Measurements from ENCODE around the gene MCIDAS. TPM values are rescaled to one million over a fixed set of nuclear protein-coding genes. Genes with fewer than 3 reads are reported as not detected.
A peak's percentile ranks its signal among the peaks of the same experiment; 100 is the strongest.

The MCIDAS gene
- total RNA-seq, 6 experiments from 2014 or later: not detected

DNA sequence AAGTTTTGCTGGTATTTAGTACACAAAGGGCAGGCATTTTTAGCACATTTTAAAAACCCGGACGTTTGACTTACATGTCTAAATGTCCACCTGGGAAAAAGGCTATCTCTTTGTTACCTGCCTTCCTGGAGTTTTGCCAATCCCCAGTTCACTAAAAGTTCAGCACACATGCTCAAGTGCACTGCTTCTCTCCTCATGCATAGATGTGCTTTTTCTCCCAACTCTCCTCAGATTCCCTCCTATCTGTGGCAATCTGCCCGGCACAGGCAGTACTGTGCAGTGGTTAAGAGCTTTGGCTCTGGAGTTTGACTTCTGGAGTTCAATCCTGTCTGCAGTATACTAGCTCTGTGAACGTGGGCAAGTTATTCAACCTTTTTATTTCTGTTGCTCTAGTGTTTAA lies 14.6 kb upstream of the MCIDAS start:
- TF ChIP-seq, protein P1, sequence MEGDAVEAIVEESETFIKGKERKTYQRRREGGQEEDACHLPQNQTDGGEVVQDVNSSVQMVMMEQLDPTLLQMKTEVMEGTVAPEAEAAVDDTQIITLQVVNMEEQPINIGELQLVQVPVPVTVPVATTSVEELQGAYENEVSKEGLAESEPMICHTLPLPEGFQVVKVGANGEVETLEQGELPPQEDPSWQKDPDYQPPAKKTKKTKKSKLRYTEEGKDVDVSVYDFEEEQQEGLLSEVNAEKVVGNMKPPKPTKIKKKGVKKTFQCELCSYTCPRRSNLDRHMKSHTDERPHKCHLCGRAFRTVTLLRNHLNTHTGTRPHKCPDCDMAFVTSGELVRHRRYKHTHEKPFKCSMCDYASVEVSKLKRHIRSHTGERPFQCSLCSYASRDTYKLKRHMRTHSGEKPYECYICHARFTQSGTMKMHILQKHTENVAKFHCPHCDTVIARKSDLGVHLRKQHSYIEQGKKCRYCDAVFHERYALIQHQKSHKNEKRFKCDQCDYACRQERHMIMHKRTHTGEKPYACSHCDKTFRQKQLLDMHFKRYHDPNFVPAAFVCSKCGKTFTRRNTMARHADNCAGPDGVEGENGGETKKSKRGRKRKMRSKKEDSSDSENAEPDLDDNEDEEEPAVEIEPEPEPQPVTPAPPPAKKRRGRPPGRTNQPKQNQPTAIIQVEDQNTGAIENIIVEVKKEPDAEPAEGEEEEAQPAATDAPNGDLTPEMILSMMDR (IDR thresholded peaks at IDR 0.05): no peak
- Mint-ChIP-seq H3K36me3 (ENCODE audit: low read depth) (no peaks in the 10 kb centered on the region), H3K27ac (no peak overlapping the region), H3K4me1 (ENCODE audit: low read depth) (no peaks in the 10 kb centered on the region), H3K27me3 (ENCODE audit: insufficient read depth) (peaks cover 19% of the 10 kb centered on the region), H3K4me3 (no peak overlapping the region), H3K9me3 (no peaks in the 10 kb centered on the region)
- no peak for DNase-seq

DNA sequence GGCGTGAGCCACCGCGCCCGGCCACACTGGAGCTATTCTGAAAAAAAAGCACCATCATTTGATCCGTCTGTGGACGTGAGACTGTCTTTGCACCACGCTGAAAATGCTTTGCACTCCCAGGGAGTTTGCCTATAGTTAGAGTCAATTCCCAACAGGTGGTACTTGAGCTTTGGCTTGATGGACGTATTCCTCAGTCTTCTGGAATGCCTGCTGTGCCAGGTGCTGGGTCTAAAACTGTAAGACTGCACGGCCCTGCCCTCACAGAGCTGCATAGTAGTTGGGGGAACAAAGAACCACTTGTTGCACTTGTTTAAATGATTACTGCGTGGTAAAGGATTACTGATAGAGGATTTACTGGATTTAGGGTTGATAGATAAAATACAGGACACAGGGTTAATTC lies 9.7 kb upstream of the MCIDAS start:
- H3K27ac Mint-ChIP-seq: no peak overlapping the region
- no peaks in the 10 kb centered on the region for H3K36me3 Mint-ChIP-seq (ENCODE audit: low read depth)
- TF ChIP-seq, protein P1 (IDR thresholded peaks at IDR 0.05): no peak
- peaks cover 13% of the 10 kb centered on the region for H3K27me3 Mint-ChIP-seq (ENCODE audit: insufficient read depth)
- no peak for DNase-seq
- no peaks in the 10 kb centered on the region; the same call in 1 of the 2 replicates for H3K9me3 Mint-ChIP-seq
- H3K4me1 Mint-ChIP-seq (ENCODE audit: low read depth): peaks cover 20% of the 10 kb centered on the region
- no peak overlapping the region for H3K4me3 Mint-ChIP-seq

DNA sequence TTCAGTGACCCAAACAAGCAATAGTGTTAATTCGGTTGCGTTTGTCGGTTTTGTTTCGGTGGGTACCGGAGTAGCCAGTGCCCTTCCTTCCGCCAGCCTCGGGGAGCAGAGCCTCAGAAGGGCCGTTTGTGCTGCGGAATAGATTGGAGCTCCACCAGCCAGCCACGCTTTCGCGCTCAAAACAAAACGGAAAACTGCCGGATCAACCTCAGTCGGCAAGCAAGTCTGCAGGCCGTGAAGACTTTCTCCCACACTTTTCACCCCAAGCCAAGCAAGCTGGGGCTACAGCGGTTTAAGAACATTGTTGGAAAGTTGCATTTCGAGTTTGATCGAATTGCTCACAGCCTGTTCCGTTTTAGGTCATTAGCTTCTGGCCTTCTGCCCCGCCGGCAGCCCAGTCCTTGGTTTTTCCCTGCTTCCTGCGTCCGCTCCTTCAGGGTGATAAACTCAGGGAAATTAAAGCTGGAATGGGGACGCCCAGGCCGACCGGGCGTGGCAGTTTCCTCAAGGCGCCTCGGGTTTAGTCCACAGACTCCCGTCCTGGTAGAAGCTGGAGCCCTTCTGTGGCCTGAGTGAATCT lies 7.1 kb upstream of the MCIDAS start:
- Mint-ChIP-seq H3K27me3 (ENCODE audit: insufficient read depth) (peaks cover 30% of the 10 kb centered on the region), H3K4me3 (peak overlapping the region; percentile 90), H3K4me1 (ENCODE audit: low read depth) (peaks cover 31% of the 10 kb centered on the region), H3K27ac (0 out of 2 replicates have a peak overlapping the region, but pooled peaks have one; percentile 4), H3K36me3 (ENCODE audit: low read depth) (no peaks in the 10 kb centered on the region), H3K9me3 (no peaks in the 10 kb centered on the region; the same call in 1 of the 2 replicates)
- DNase-seq: peak; percentile 12
- TF ChIP-seq, protein P1 (IDR thresholded peaks at IDR 0.05): no peak

DNA sequence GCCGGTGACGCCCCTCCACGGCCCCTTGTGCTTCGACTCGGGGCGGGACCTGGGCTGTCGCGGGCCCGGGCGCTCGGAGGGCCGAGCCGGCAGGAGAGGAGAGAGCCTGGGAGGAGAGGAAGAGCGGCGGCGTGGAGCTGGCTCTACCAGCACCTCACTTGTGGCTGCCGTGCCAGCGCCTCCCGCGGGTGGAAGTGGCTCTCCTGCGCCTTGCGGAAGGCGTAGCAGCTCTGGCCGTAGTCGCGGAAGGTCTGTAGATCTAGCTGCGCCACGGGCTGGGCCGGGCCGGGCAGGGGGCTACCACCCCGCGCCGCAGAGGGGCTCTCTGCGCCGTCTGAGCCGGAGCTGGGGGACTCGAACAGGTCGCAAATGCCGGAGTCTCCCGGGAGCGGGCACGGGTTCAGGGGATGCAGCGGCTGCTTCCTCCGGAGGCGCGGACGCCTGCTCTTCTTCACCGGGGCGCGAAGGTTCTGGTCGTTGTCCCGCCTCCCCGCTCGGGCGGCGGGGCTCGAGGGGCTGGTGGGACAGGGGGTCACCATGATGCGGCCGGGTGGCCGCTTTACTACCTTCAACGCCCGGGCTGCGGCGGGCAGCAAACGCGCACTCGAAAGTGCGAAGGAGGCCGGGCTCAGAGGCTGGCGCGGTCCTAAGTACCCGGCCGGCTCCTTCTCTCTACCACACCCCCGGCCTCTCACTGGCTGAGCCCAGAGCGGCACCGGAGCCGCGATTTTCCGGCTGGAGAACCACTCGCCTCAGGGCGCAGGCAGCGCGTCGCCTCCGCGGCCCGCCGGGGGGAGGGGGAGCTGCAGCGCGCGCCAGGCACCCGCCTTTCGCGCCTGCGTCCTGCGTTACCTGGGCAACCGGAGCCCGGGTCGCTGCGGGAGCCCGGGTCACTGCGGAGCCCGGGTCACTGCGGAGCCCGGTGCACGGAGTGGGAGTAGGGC lies 6.1 kb upstream of the MCIDAS start, which contains the start of gene CCNO:
TSS of gene CCNO (minus strand) at position 624 of the 944 bp plus-strand sequence. CDS start at position 539, 85 bp downstream.
- Mint-ChIP-seq H3K27me3 (ENCODE audit: insufficient read depth) (peaks cover 39% of the 10 kb centered on the region), H3K9me3 (no peaks in the 10 kb centered on the region; the same call in 1 of the 2 replicates)

DNA sequence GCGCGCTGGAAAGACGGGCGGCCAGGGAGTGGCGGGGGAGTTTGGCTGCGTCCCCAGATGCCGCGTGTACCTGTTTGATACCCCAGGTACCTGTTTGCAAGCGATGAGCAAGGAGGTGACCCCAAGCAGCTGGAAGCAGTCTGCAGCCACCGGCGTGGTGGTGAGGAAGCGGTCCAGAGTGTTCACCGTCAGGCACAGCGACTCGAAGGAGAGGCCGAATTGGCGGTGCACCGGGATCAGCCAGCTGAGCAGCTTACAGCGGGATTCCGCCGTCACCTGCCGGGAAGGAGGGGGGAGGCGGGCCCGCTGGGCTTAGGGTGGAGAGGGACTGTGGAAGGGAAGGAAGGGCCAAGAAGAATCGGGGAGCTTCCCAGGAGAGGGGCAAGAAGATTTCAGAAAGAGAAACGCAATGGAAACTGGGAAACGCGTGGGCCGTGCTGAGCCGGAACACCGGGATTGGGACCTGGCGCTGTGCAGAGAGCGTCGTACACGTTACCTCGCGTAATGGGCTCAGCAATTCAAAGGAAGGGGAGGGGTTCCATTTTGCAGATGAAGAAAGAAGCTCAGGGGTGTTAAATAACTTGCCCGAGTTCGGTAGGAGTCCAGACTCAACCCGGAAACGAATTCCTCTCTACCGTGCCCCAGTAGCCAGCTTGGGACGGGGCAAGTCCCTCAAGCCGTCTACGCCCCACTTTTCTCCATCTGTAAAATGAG lies 5.3 kb upstream of the MCIDAS start:
- DNase-seq: no peak
- peaks cover 48% of the 10 kb centered on the region for H3K27me3 Mint-ChIP-seq (ENCODE audit: insufficient read depth)
- peaks cover 37% of the 10 kb centered on the region for H3K4me1 Mint-ChIP-seq (ENCODE audit: low read depth)
- peak overlapping the region; percentile 90 for H3K4me3 Mint-ChIP-seq
- H3K27ac Mint-ChIP-seq: no peak overlapping the region
- TF ChIP-seq, protein P1 (IDR thresholded peaks at IDR 0.05): no peak
- H3K36me3 Mint-ChIP-seq (ENCODE audit: low read depth): no peaks in the 10 kb centered on the region
- no peaks in the 10 kb centered on the region; the same call in 1 of the 2 replicates for H3K9me3 Mint-ChIP-seq

More for the DNA sequence above, 6.1 kb upstream of the MCIDAS start, which contains the start of gene CCNO:
- Mint-ChIP-seq H3K27ac (0 out of 2 replicates have a peak within 1 kb of the TSS, but pooled peaks have one; percentile 4), H3K4me1 (ENCODE audit: low read depth) (peaks cover 31% of the 10 kb centered on the region), H3K4me3 (peak within 1 kb of the TSS; percentile 90), H3K36me3 (ENCODE audit: low read depth) (no peaks in the 10 kb centered on the region)
- TF ChIP-seq, protein P1 (IDR thresholded peaks at IDR 0.05): no peak
- peak; percentile 65 for DNase-seq

Measured in HFFc6 (cell line).